Fibroblast of villous mesenchyme (primary cell): ENCODE data around the gene GET3. TPM values are rescaled to one million over a fixed set of nuclear protein-coding genes. Genes with fewer than 3 reads are reported as not detected.
"Not testable (repeated sequence)": the region's sequence is repeated elsewhere in the genome, so short reads cannot be mapped to it uniquely, and the experiment has no call there.

Experiments used
- DNase-seq: peaks from one replicate; pipeline ENCODE4 v3.0.0-alpha.2; 2010; ENCODE audit warnings: low read depth
- H3K4me3 ChIP-seq: 2 replicates; pipeline ENCODE4 v1.5.1; 2011; ENCODE audit warnings: low read depth, mild to moderate bottlenecking, low read length
- CTCF ChIP-seq: IDR thresholded peaks from 2 replicates; pipeline ENCODE4 v1.5.1; 2012; ENCODE audit warnings: low read depth, mild to moderate bottlenecking, low read length; ENCODE audit not compliant: insufficient read depth
- total RNA-seq: library from RNA; depleted of rRNA; stranded (reverse); fragments of >200 nt; gene quantifications from 2 replicates; pipeline ENCODE4 v1.2.3, GENCODE V29; 2012

GET3 gene
- total RNA-seq, 1 donor = 82.5 TPM

GRCh38 chr19:12695514-12695913 is 41.8 kb upstream of the GET3 start:
- peak overlapping the region; percentile 82 for H3K4me3 ChIP-seq
- DNase-seq = no peak
- no peak for TF ChIP-seq CTCF

GRCh38 chr19:12695997-12696365 is 41.3 kb upstream of the GET3 start:
- peak overlapping the region; percentile 82 for H3K4me3 ChIP-seq
- TF ChIP-seq CTCF = no peak
- DNase-seq = no peak

GRCh38 chr19:12696366-12697335 is 40.6 kb upstream of the GET3 start, which contains the start of gene FBXW9:
FBXW9 (minus strand) TSS chr19:12696631; CDS start chr19:12696581, 50 bp downstream.
- H3K4me3 ChIP-seq = peak within 1 kb of the TSS; percentile 82
- DNase-seq = peak; percentile 97
- TF ChIP-seq CTCF = no peak

GRCh38 chr19:12697425-12697824 is 39.9 kb upstream of the GET3 start:
- not testable (repeated sequence) for H3K4me3 ChIP-seq, DNase-seq

- no peak for DNase-seq
- H3K4me3 ChIP-seq = no peak overlapping the region
- no peak for TF ChIP-seq CTCF
These were observed 39.2 kb upstream of the GET3 start for GRCh38 chr19:12698138-12698537.

- DNase-seq = no peak
- TF ChIP-seq CTCF = no peak
- no peak overlapping the region for H3K4me3 ChIP-seq
These were observed 35.6 kb upstream of the GET3 start for GRCh38 chr19:12701596-12702282.

GRCh38 chr19:12703046-12703445 is 34.3 kb upstream of the GET3 start:
- no peak for TF ChIP-seq CTCF
- no peak overlapping the region for H3K4me3 ChIP-seq
- DNase-seq = peak; percentile 46
